Ecto neural progenitor cell (in vitro differentiated cells): ENCODE results near the gene NKTR.

ENCODE experiments used
- DNase-seq: peaks from one replicate; pipeline ENCODE4 v3.0.0-alpha.2; 2018; ENCODE audit warnings: low spot score

The NKTR gene

GRCh38 chr3:42696356-42697288 is 96.1 kb downstream of the NKTR start:
- DNase-seq, result peak; percentile 21

- peak; percentile 21 for DNase-seq
Observed at GRCh38 chr3:42697289-42698051, 97.0 kb downstream of the NKTR start.
